ENCODE results near the gene TRIM43.
"Not testable (repeated sequence)": the region's sequence is repeated elsewhere in the genome, so short reads cannot be mapped to it uniquely, and the experiment has no call there.

TRIM43 gene

GRCh38 chr2:95640515-95641288, 48.9 kb downstream of the TRIM43 start:
- in situ Hi-C loops (cut with HindIII; ENCODE audit: low sequenced_read_pairs): not testable (repeated sequence)

- in situ Hi-C loops (cut with HindIII; ENCODE audit: low sequenced_read_pairs): not testable (repeated sequence)
These were observed 49.4 kb downstream of the TRIM43 start for GRCh38 chr2:95641289-95641575.

GRCh38 chr2:95641787-95642186, 50.0 kb downstream of the TRIM43 start:
- in situ Hi-C loops (cut with HindIII; ENCODE audit: low sequenced_read_pairs): not testable (repeated sequence)

GRCh38 chr2:95642360-95642759, 50.6 kb downstream of the TRIM43 start:
- in situ Hi-C loops (cut with HindIII; ENCODE audit: low sequenced_read_pairs): not testable (repeated sequence)

- in situ Hi-C loops (cut with HindIII; ENCODE audit: low sequenced_read_pairs): not testable (repeated sequence)
These were observed 51.1 kb downstream of the TRIM43 start for GRCh38 chr2:95642951-95643350.

DNA sequence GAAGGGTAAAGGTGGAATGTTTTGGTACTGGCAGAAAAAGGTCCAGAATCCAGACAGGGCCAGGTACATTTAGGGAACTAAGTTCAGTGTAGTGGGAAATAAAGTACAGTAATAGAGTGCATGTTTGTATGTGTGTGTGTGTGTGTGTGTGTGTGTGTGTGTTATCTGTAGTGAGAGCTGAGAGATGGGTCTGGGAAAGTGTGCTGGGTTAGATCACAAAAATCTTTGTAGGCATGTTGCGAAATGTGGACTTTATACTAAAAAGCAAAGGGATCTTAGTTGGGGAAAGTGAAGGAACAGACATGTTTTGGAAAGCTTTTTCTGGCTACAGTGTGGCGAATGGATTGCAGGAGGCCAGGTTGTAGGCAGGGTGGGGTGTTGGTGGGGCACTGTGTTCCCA, 53.5 kb downstream of the TRIM43 start:
- in situ Hi-C loops (cut with HindIII; ENCODE audit: low sequenced_read_pairs): not testable (repeated sequence)

GRCh38 chr2:95646274-95646994, 54.6 kb downstream of the TRIM43 start:
- in situ Hi-C loops (cut with HindIII; ENCODE audit: low sequenced_read_pairs): not testable (repeated sequence)

DNA sequence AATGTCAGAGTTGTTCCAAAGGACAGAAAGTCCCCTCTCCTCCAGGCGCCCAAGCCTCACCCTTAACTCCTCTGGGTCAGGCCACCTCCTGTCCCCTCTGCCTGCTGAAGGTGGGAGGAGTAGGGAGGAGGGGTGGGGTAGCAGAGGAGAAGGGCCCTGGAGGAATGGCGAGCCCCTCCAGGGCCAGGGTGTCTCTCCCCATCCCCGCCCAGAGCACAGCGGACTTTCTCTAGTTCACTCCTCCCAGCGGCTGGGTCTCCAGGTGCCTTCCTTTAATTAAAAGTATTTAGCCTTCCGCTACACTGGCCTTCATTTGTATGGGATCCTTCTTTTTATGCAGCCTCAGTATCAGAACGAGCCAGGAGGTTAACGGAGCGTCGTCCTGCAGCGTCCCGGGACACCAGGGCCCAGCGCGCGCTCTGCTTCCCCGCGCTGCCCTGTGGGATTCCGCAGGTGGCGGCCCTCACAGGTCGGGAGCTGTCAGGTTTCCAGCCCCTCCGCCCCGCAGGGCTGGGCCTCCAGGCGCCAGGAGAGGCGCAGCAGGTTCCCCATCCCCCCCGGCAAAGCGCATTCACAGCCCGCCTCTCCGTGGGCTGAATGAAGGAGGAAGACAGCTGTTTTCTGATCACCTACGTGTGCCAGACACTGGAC, 57.2 kb downstream of the TRIM43 start:
- in situ Hi-C loops (cut with HindIII; ENCODE audit: low sequenced_read_pairs): not testable (repeated sequence)
